ENCODE data around the gene MB21D2.
"Not testable (repeated sequence)": the region's sequence is repeated elsewhere in the genome, so short reads cannot be mapped to it uniquely, and the experiment has no call there.

MB21D2 gene

GRCh38 chr3:192851821-192852372 is 65.8 kb downstream of the MB21D2 start:
- no peak for DNase-seq

GRCh38 chr3:192850451-192850981 is 67.1 kb downstream of the MB21D2 start:
- peak; percentile 81 for DNase-seq

DNA sequence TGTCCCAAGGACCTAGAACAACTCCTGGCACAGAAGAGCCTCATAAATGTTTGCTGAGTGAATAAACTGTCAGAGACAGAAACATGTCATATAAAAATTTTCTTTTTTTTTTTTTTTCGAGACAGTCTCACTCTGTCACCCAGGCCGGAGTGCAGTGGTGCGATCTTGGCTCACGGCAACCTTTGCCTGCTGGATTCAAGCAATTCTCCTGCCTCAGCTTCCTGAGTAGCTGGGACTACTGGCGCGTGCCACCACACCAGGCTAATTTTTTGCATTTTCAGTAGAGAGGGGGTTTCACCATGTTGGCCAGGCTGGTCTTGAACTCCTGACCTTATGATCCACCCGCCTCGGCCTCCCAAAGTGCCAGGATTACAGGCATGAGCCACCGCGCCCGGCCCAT is 67.8 kb downstream of the MB21D2 start:
- not testable (repeated sequence) for DNase-seq

DNA sequence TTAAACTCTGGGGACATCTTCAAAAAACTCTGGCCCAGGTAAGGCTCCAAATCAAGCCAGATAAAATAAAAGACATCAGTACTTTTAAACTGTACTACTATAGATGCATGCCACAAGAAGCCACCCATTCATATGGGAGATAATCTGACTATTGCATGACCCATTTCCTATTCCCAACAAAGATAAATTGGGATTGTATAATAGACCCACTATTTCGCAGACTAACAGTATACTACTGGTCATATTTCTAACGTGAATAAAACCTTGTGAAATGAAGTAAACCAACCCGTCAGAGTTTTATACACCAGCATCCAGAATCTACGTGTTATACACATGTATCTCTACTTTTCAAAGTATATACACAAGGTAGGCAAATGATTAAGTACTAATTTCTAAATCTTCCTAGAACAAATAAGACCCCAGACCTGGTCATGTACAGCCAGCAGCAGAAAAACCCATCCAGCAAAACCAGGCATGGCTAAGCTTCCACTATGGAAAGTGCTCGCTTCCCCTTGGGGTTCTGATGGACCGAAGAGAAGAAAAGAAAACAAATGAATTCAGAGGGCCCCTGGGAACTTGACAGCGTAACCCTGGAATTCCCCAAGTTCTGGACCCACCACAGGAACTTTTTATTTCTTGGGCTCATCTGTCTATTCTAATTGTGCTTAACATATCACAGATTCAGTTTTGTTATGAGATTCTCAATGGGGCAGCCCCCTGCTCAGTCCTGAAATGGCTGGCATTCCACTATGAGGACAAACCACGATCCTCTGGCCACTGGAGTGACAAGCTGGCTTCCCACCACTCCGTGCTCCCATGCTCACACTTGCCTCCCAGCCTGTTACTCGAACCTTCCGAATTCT is 69.1 kb downstream of the MB21D2 start:
- no peak for DNase-seq

- DNase-seq, result no peak
Observed at GRCh38 chr3:192847941-192848340, 69.7 kb downstream of the MB21D2 start.

DNA sequence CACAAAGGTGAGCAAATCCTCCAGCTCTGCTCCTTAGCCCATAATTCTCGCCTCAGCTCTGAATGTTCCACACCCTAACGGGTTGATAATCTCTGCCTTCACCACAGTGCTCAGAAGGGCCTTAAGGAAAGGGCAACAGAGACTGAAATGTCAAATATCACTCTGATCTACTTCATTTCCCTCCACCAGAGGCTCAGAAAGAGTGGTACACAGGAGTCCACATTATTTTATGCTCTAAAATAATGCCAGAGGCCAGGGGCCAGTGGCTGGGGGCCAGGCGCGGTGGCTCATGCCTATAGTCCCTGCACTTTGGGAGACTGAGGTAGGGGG is 72.2 kb downstream of the MB21D2 start:
- no peak for DNase-seq

- DNase-seq, result no peak
Observed at GRCh38 chr3:192844836-192845525, 72.7 kb downstream of the MB21D2 start.

GRCh38 chr3:192844486-192844765 is 73.2 kb downstream of the MB21D2 start:
- no peak for DNase-seq

- no peak for DNase-seq
Observed at GRCh38 chr3:192843723-192844485, 73.8 kb downstream of the MB21D2 start.

- DNase-seq, result no peak
Observed at GRCh38 chr3:192843119-192843518, 74.5 kb downstream of the MB21D2 start.

DNA sequence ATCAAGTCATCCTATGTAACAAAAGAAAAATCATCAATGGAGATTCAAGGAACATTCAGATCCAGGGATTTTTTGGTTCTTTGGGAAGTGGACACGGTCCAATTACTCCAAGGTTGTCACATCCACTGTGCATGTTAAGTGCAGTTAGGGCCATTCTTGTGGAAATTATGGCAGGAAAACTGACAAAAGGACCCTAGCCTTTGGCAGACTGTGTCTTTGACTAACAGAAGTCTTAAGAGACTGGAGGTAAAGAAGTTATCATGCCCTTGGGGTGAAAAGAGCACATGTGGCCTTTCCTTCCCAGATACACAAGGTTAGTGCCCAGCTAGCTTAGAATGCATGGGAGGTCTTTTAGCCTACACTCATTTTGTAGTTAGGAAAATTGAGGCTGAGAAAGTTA is 74.9 kb downstream of the MB21D2 start:
- DNase-seq, result no peak

DNA sequence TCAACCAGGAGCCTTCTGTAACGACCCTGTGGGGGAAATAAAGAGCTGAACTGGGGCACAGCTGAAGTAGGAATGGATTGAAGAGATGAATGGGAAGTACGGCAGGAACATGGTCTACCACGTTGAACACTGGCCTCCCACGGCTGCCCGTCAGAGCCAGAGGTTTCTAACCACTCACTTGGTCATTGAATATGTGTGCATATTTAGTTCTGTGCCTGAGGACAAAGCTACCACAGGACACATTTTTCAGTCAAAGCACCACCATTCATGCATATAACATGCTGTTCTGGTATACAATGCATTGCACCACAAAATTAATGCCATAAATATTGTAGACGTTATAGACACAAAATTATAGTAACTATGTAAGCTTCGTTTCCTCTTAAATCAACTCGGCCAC is 75.5 kb downstream of the MB21D2 start:
- DNase-seq, result no peak

- no peak for DNase-seq
Observed at GRCh38 chr3:192841428-192841827, 76.2 kb downstream of the MB21D2 start.

DNA sequence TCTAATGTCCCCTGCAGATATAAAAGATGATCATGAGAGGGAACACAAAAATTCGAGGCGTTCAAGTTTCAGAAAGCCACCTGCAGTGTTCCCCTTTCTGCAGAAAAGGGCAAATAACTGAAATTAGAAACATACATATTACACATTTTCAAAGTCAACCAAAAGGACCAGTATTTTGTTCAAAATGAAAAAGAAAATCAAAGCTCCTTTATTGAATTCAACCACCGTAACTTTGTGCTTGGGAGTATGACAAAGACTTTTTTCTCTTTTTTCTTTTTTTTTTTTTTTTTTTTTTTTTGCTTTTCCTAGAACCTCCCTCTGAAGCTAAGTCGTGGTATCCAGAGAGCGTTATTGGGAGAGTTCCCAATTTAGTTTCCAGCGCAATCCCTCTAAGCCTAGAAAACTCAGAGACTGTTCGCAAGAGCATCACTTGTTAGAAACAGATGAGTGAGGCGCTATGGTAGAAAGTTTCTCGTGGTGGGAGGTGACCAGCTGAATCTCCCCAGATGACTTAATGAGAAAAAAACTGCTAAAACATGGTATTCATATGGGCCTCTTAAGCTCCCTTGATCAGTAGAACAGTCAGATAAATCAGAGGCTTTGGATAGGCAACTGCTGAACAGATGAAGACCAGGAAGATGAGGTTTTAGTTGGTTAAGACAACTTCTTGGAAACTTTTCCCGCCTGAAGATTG is 77.4 kb downstream of the MB21D2 start:
- DNase-seq, result no peak

DNA sequence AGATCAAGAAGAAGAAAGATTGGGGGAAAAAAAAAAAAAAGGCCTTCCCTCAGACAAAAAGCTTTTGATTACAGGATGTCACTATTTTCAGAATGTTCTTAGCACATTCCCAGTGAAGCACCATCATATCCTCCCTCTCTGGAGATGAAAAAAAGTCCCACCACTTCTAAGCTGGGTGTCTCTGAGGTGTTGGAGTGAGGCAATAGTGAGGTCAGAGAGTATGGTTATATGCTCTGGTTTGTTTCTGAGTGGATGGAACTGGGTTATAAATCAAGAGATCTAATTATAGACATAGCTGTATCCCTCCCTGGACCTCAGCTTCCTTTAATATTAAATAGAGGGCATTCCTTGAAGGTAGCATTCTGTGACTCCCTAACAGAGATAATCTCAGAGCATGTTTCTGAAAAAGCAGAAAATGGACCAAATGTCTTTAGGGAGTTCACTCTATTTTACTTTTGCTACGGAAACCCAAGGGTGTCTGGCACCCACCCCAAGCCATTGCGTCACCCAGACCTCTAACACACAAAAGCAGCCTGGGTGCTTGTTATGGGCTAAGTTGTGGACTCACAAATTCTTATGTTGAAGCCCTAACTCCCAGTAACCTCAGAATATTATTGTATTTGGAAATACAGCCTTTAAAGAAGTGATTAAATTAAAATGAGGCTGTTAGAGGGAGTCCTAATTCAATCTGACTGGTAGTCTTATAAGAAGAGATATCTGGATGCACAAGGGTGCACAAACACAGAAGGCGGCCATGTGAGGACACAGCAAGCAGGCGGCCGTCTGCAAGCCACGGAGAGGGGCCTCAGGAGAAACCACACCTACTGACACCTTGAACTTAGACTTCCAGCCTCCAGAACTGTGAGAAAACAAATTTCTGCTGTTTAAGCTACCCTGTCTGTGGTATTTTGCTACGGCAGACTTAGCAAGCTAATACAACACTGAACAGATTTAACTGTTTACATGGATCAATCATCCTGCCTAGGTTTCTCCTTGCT is 81.5 kb downstream of the MB21D2 start:
- no peak for DNase-seq

- no peak for DNase-seq
Observed at GRCh38 chr3:192834428-192834827, 83.2 kb downstream of the MB21D2 start.

DNA sequence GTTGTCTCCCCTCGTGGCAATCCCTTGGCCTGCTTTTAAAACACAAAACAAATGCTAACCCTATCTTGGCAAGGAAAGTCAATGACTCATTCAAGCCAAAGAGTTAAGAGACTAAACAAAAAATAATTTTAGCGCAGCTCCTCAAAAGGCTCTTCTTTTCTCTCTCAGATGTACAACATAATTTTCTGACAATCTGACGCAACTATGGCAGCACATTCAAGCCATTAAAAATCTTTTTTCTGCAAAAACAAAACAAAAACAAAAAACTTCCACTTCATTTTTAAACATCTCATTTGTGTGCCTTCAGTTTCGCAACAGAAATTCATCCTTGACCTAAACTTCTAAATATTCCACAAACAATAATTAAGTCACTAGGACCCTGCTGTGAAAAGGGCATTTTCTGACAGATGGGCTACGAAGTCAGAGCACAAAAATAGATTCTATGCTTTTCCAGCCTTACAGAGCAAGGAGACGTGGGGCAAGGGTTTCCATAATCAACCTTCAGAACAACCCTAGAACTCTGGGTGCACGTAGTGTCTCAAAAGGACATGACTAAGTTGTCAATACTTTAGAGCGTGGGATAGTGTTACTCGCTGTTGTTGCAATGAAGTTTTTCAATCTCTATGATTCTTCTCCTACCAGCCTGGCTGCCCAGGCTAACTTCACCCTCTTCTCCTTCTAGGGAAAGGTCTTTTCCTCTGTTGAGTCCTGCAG is 84.3 kb downstream of the MB21D2 start:
- no peak for DNase-seq

GRCh38 chr3:192831801-192832347 is 85.8 kb downstream of the MB21D2 start:
- DNase-seq, result no peak

GRCh38 chr3:192831111-192831644 is 86.5 kb downstream of the MB21D2 start:
- DNase-seq, result no peak
